Measurements from ENCODE around the gene GFY. TPM values are rescaled to one million over a fixed set of nuclear protein-coding genes. Genes with fewer than 3 reads are reported as not detected.
A peak's percentile ranks its signal among the peaks of the same experiment; 100 is the strongest.

The GFY gene
- total and polyA plus RNA-seq, 2 donors (not counting 1 experiment from before 2014, with no cell fraction given), result not detected

- Histone ChIP-seq H3K79me2 (ENCODE audit: control insufficient read depth, insufficient read depth, low read length) (no peaks in the 10 kb centered on the region), H4K20me1 (ENCODE audit: control insufficient read depth, insufficient read depth, low read length, poor library complexity, severe bottlenecking) (no peaks in the 10 kb centered on the region), H3K9ac (ENCODE audit: low read length) (no peak overlapping the region), H3K27me3 (replicated peaks in 1 of 4; ENCODE audit: control extremely low read depth in 1 of 4, control insufficient read depth in 3 of 4, insufficient read depth in 4 of 4, low read length in 3 of 4) (peaks cover 0 to 98% (median 84%) of the 10 kb centered on the region in 4 experiments), H3K4me2 (replicated peaks; ENCODE audit: low read depth, low read length, poor library complexity, severe bottlenecking) (no peak overlapping the region), H3K4me1 (ENCODE audit: control insufficient read depth in 2 of 2, insufficient read depth in 2 of 2, low read length in 2 of 2) (peaks cover 67 to 70% of the 10 kb centered on the region in 2 donors), H3K36me3 (replicated peaks in 1 of 2; ENCODE audit: control extremely low read depth in 1 of 2, control insufficient read depth in 1 of 2, extremely low read depth in 1 of 2, insufficient read depth in 2 of 2, low read length in 1 of 2) (no peaks in the 10 kb centered on the region), H3K27ac (ENCODE audit: low read length in 2 of 2) (no peak overlapping the region), H3K4me3 (ENCODE audit: control extremely low read depth in 1 of 5, extremely low read depth in 1 of 5, insufficient read depth in 1 of 5, low read depth in 2 of 5, low read length in 4 of 5) (no peak overlapping the region), H2AFZ (ENCODE audit: insufficient read depth, low read depth, low read length, poor library complexity, severe bottlenecking) (no peak overlapping the region), H3K9me3 (ENCODE audit: control extremely low read depth in 1 of 3, control insufficient read depth in 2 of 3, insufficient read depth in 1 of 3, low read length in 2 of 3) (peaks cover 0 to 50% (median 0%) of the 10 kb centered on the region in 3 donors)
- Mint-ChIP-seq H3K9me3 (ENCODE audit: insufficient read depth) (no peaks in the 10 kb centered on the region), H3K4me1 (peaks cover 68% of the 10 kb centered on the region), H3K4me3 (peak overlapping the region; percentile 36), H3K27me3 (peaks cover 89% of the 10 kb centered on the region), H3K27ac (no peak overlapping the region)
- WGBS (ENCODE audit: insufficient coverage), result 17% methylated on average over 2 of the region's 3 CpGs
- no peak for DNase-seq
- TF ChIP-seq EZH2 (IDR thresholded peaks at IDR 0.05; ENCODE audit: borderline replicate concordance, insufficient read depth, low read depth, low read length, poor library complexity, severe bottlenecking), result no peak
- TF ChIP-seq CTCF (IDR thresholded peaks at IDR 0.05), result no peak
- POLR2A ChIA-PET, result interaction anchor here (0.6 to 1.0 kb wide), 2 partner anchors 16 to 21 kb away, joined by 3 read pairs; no protein-coding TSS in a partner anchor
- ATAC-seq (ENCODE audit: low read depth), result no peak
- intact Hi-C loops (cut with micrococcal nuclease), result loop anchor here (2.0 kb wide), 1 partner anchor 15 kb away; no protein-coding TSS in a partner anchor
- CTCF ChIA-PET, result interaction anchor here (0.9 to 1.4 kb wide), 2 partner anchors 10 to 32 kb away, joined by 3 read pairs; no protein-coding TSS in a partner anchor
These were observed 1.2 kb upstream of the GFY start for GRCh38 chr19:49423985-49424303.

- ATAC-seq (ENCODE audit: low read depth) (no peak), DNase-seq (peak; percentile 43)
- no peaks in the 10 kb centered on the region for H4K20me1 ChIP-seq (ENCODE audit: control insufficient read depth, insufficient read depth, low read length, poor library complexity, severe bottlenecking)
- peaks cover 84% of the 10 kb centered on the region for H3K27me3 Mint-ChIP-seq
- peak overlapping the region; percentile 52 for H3K4me3 Mint-ChIP-seq
- H3K9me3 Mint-ChIP-seq (ENCODE audit: insufficient read depth), result no peaks in the 10 kb centered on the region
- peaks cover 60 to 65% of the 10 kb centered on the region in 2 donors for H3K4me1 ChIP-seq (ENCODE audit: control insufficient read depth in 2 of 2, insufficient read depth in 2 of 2, low read length in 2 of 2)
- no peak overlapping the region for H3K9ac ChIP-seq (ENCODE audit: low read length)
- H3K4me3 ChIP-seq (ENCODE audit: control extremely low read depth in 1 of 5, extremely low read depth in 1 of 5, insufficient read depth in 1 of 5, low read depth in 2 of 5, low read length in 4 of 5), result no peak overlapping the region
- H3K4me1 Mint-ChIP-seq, result peaks cover 66% of the 10 kb centered on the region
- no peak overlapping the region for H3K27ac ChIP-seq (ENCODE audit: low read length in 2 of 2)
- H3K79me2 ChIP-seq (ENCODE audit: control insufficient read depth, insufficient read depth, low read length), result no peaks in the 10 kb centered on the region
- no peak for TF ChIP-seq CTCF (IDR thresholded peaks at IDR 0.05)
- no peak for TF ChIP-seq EZH2 (IDR thresholded peaks at IDR 0.05; ENCODE audit: borderline replicate concordance, insufficient read depth, low read depth, low read length, poor library complexity, severe bottlenecking)
- peak overlapping the region; percentile 28 for H3K27ac Mint-ChIP-seq
- no peak overlapping the region for H2AFZ ChIP-seq (ENCODE audit: insufficient read depth, low read depth, low read length, poor library complexity, severe bottlenecking)
- WGBS (ENCODE audit: insufficient coverage), result 7% methylated on average over 29 of the region's 30 CpGs
- POLR2A ChIA-PET, result interaction anchor here (1.1 kb wide), 1 partner anchor 20 kb away, joined by 9 read pairs; no protein-coding TSS in a partner anchor
- peaks cover 0 to 98% (median 75%) of the 10 kb centered on the region in 4 experiments for H3K27me3 ChIP-seq (replicated peaks in 1 of 4; ENCODE audit: control extremely low read depth in 1 of 4, control insufficient read depth in 3 of 4, insufficient read depth in 4 of 4, low read length in 3 of 4)
- peak overlapping the region; percentile 31 for H3K4me2 ChIP-seq (replicated peaks; ENCODE audit: low read depth, low read length, poor library complexity, severe bottlenecking)
- no peaks in the 10 kb centered on the region for H3K36me3 ChIP-seq (replicated peaks in 1 of 2; ENCODE audit: control extremely low read depth in 1 of 2, control insufficient read depth in 1 of 2, extremely low read depth in 1 of 2, insufficient read depth in 2 of 2, low read length in 1 of 2)
- peaks cover 0 to 48% (median 0%) of the 10 kb centered on the region in 3 donors for H3K9me3 ChIP-seq (ENCODE audit: control extremely low read depth in 1 of 3, control insufficient read depth in 2 of 3, insufficient read depth in 1 of 3, low read length in 2 of 3)
- intact Hi-C loops (cut with micrococcal nuclease), result loop anchor here (2.0 to 5.0 kb wide), 2 partner anchors 17 to 34 kb away; no protein-coding TSS in a partner anchor
- CTCF ChIA-PET, result interaction anchor here (0.6 to 2.2 kb wide), 8 partner anchors 10 to 312 kb away, joined by 3 to 8 read pairs (median 3); partner anchors contain the start of genes ALDH16A1 and LIN7B
These were observed 869 bp downstream of the GFY start for GRCh38 chr19:49425922-49426592.

Data from B cell (primary cell).